ENCODE data around the gene ABLIM1. TPM values are rescaled to one million over a fixed set of nuclear protein-coding genes. Genes with fewer than 3 reads are reported as not detected.

ABLIM1 gene
- polyA plus RNA-seq, 1 donor from 2014 or later = 10.1 TPM

GRCh38 chr10:114429581-114430335, 228.3 kb downstream of the ABLIM1 start:
- no peaks in the 10 kb centered on the region for H3K36me3 ChIP-seq (ENCODE audit: insufficient read depth, low read length)
- H3K9me2 ChIP-seq (ENCODE audit: insufficient read depth, low read length) = no peaks in the 10 kb centered on the region
- no peaks in the 10 kb centered on the region for H3F3A ChIP-seq (ENCODE audit: insufficient read depth, low read length, poor library complexity, severe bottlenecking)
- no peaks in the 10 kb centered on the region for H3K27me3 ChIP-seq (ENCODE audit: insufficient read depth, low read depth, low read length)
- H4K20me1 ChIP-seq (ENCODE audit: insufficient read depth) = no peaks in the 10 kb centered on the region
- H2AFZ ChIP-seq (ENCODE audit: low read depth, low read length) = no peak overlapping the region
- H3K4me2 ChIP-seq (ENCODE audit: low read length) = no peak overlapping the region
- H3K9me3 ChIP-seq (ENCODE audit: low read length) = no peaks in the 10 kb centered on the region
- H3K27ac ChIP-seq (ENCODE audit: low read length) = no peak overlapping the region
- TF ChIP-seq EZH2 (IDR thresholded peaks at IDR 0.05; ENCODE audit: borderline replicate concordance, insufficient read depth, low read length, poor library complexity, severe bottlenecking) = no peak
- TF ChIP-seq TAF1 (IDR thresholded peaks at IDR 0.05; ENCODE audit: low read depth) = no peak
- no peak for TF ChIP-seq POLR2AphosphoS5 (IDR thresholded peaks at IDR 0.05)
- no peak for TF ChIP-seq REST (IDR thresholded peaks at IDR 0.05; ENCODE audit: borderline replicate concordance)
- no peak for TF ChIP-seq MXI1 (conservative IDR thresholded peaks at IDR 0.05; ENCODE audit: poor library complexity, severe bottlenecking)
- TF ChIP-seq RAD21 (conservative IDR thresholded peaks at IDR 0.05) = no peak
- TF ChIP-seq SMC3 (conservative IDR thresholded peaks at IDR 0.05; ENCODE audit: poor library complexity) = no peak
- TF ChIP-seq CTCF (IDR thresholded peaks at IDR 0.05; ENCODE audit: poor library complexity, severe bottlenecking) = no peak
- no peak for TF ChIP-seq EP300 (conservative IDR thresholded peaks at IDR 0.05; ENCODE audit: poor library complexity, severe bottlenecking)
- no peak overlapping the region for H3K9ac ChIP-seq (ENCODE audit: low read length)
- no peaks in the 10 kb centered on the region for H3K79me2 ChIP-seq (replicated peaks; ENCODE audit: insufficient read depth, low read length)
- no peak overlapping the region for H3K4me3 ChIP-seq (ENCODE audit: low read length)

- Histone ChIP-seq H2AFZ (ENCODE audit: low read depth, low read length) (no peak overlapping the region), H3K9me2 (ENCODE audit: insufficient read depth, low read length) (no peaks in the 10 kb centered on the region), H3K4me2 (ENCODE audit: low read length) (no peak overlapping the region), H3K27me3 (ENCODE audit: insufficient read depth, low read depth, low read length) (no peaks in the 10 kb centered on the region), H4K20me1 (ENCODE audit: insufficient read depth) (no peaks in the 10 kb centered on the region), H3K9ac (ENCODE audit: low read length) (no peak overlapping the region), H3K27ac (ENCODE audit: low read length) (no peak overlapping the region), H3K4me3 (ENCODE audit: low read length) (no peak overlapping the region), H3K79me2 (replicated peaks; ENCODE audit: insufficient read depth, low read length) (no peaks in the 10 kb centered on the region), H3K36me3 (ENCODE audit: insufficient read depth, low read length) (no peaks in the 10 kb centered on the region), H3K9me3 (ENCODE audit: low read length) (no peaks in the 10 kb centered on the region), H3F3A (ENCODE audit: insufficient read depth, low read length, poor library complexity, severe bottlenecking) (no peaks in the 10 kb centered on the region)
- TF ChIP-seq SMC3 (conservative IDR thresholded peaks at IDR 0.05; ENCODE audit: poor library complexity) (no peak), TAF1 (IDR thresholded peaks at IDR 0.05; ENCODE audit: low read depth) (no peak), EZH2 (IDR thresholded peaks at IDR 0.05; ENCODE audit: borderline replicate concordance, insufficient read depth, low read length, poor library complexity, severe bottlenecking) (no peak), POLR2AphosphoS5 (IDR thresholded peaks at IDR 0.05) (no peak), RAD21 (conservative IDR thresholded peaks at IDR 0.05) (no peak), EP300 (conservative IDR thresholded peaks at IDR 0.05; ENCODE audit: poor library complexity, severe bottlenecking) (no peak), CTCF (IDR thresholded peaks at IDR 0.05; ENCODE audit: poor library complexity, severe bottlenecking) (no peak), REST (IDR thresholded peaks at IDR 0.05; ENCODE audit: borderline replicate concordance) (no peak)
These were observed 230.8 kb downstream of the ABLIM1 start for GRCh38 chr10:114427124-114427852.
